Gastrocnemius medialis (tissue), 4 donors: ENCODE results near the gene COG6.

Experiments
- POLR2A ChIP-seq, 2 donors: fragments of 450-650 bp; IDR thresholded peaks; one replicate each; pipeline ENCODE4 v1.6.1; 2017; ENCODE audit warnings: antibody characterized with exemption in 2 of 2, mild to moderate bottlenecking in 2 of 2, moderate library complexity in 2 of 2
- TF ChIP-seq, protein P1 (sequence below), 5 experiments: fragments of 450-650 bp in 3 of 5; fragments of 200-600 bp in 2 of 5; sonication (generic) in 2 of 5; IDR thresholded peaks in 4 of 5; conservative IDR thresholded peaks in 1 of 5; 1 replicate in 4 of 5; 2 replicates in 1 of 5; pipeline ENCODE4 v1.5.1; 2016 to 2019; ENCODE audit warnings: antibody characterized with exemption in 5 of 5, mild to moderate bottlenecking in 3 of 5, moderate library complexity in 3 of 5

DNA sequence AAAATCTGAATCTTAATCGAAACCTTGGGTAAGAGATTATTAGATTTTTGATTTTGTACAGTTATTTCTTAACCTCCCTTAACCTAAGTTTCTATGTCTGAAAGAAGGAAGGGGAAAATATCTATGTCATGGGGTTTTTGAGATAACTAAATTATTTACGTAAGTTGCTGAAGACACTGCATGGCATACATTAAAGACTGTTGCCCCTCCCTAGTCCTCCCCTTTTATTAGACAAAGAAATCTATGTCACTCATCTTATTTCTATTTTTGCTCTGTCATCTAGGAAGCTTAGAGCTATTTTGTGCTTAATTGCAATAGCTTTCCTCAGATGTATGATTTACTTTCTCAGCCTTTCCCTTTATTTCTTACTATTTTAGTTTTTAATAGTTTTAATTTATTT is 15.0 kb downstream of the COG6 start:
- TF ChIP-seq, protein P1, sequence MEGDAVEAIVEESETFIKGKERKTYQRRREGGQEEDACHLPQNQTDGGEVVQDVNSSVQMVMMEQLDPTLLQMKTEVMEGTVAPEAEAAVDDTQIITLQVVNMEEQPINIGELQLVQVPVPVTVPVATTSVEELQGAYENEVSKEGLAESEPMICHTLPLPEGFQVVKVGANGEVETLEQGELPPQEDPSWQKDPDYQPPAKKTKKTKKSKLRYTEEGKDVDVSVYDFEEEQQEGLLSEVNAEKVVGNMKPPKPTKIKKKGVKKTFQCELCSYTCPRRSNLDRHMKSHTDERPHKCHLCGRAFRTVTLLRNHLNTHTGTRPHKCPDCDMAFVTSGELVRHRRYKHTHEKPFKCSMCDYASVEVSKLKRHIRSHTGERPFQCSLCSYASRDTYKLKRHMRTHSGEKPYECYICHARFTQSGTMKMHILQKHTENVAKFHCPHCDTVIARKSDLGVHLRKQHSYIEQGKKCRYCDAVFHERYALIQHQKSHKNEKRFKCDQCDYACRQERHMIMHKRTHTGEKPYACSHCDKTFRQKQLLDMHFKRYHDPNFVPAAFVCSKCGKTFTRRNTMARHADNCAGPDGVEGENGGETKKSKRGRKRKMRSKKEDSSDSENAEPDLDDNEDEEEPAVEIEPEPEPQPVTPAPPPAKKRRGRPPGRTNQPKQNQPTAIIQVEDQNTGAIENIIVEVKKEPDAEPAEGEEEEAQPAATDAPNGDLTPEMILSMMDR (IDR thresholded peaks at IDR 0.05 in 4 of 5, conservative IDR thresholded peaks at IDR 0.05 in 1 of 5), result no peak
- TF ChIP-seq POLR2A (IDR thresholded peaks at IDR 0.05), result no peak
